22Rv1 (cell line): Measurements from ENCODE around the gene FRS3.

Experiments used
- H3K27ac ChIP-seq: fragments of 450-650 bp; 2 replicates; pipeline ENCODE4 v1.5.1; 2017
- CTCF ChIP-seq: fragments of 450-650 bp; IDR thresholded peaks from 2 replicates; pipeline ENCODE4 v1.5.1; 2017; ENCODE audit warnings: mild to moderate bottlenecking
- ZFX ChIP-seq: fragments of 450-650 bp; IDR thresholded peaks from 2 replicates; pipeline ENCODE4 v1.6.1; 2017; ENCODE audit warnings: antibody characterized with exemption, borderline replicate concordance

FRS3 gene

DNA sequence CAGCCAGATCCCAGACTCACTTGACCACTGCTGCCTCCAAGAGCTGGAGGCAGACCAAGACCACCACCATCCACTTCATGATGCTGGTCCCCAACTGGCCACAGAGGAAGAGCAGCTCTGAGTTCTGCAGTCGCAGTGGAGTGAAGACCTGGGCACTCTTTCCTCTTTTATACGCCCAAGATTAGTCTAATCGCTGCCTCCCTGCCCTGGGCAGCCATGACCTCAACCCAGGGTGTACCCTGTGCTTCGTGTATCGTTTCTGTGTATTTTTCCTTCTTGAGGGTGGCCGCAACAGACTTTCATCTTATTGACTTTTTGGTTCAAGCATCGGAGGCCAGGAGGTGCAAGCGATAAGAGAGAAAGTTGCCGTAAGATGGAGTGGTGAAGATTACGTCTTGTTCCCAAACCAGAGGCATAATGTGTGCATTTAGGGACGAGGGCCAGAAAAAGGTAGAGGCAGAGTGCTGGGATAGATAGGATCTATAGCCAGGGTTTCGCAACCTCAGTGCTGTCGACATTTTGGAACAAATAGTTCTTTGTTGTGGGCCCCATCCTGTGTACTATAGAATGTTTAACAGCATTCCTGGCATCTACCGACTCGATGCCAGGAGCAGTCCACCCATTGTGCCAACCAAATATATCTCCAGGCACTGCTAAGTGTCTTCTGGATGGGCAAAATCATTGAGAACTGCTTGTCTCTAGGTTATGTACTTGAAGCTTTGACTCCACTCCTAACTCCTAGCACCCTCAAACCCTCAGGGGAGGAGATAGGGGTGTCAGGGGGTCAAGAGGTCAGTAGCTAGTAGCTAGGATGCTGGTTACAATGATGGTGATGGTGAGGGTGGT lies 32.2 kb downstream of the FRS3 start, which contains the start of gene PGC:
PGC (minus strand) TSS at position 142 of the 846 bp plus-strand sequence; CDS start at position 79, 63 bp downstream.
- no peak for TF ChIP-seq ZFX
- peak within 1 kb of the TSS; percentile 71 for H3K27ac ChIP-seq

DNA sequence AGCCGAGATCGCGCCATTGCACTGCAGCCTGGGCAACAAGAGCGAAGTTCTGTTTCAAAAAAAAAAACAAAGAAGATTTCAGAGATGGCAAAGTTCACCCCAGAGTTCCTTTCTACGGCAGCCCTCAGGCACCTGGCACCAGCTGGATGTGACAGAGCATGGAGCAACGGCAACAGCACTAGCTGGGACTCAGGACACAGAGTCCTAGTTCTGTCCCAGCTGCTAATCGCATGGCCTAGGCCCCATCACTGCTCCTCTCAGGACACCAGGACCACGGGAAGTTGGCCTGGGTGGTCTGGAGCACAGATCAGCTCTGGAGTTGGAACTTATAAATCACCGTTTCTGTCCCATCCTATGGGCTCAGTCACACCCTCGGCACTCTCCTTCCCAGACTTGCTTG lies 33.6 kb downstream of the FRS3 start:
- H3K27ac ChIP-seq = no peak overlapping the region
- TF ChIP-seq CTCF = no peak
- TF ChIP-seq ZFX = no peak

DNA sequence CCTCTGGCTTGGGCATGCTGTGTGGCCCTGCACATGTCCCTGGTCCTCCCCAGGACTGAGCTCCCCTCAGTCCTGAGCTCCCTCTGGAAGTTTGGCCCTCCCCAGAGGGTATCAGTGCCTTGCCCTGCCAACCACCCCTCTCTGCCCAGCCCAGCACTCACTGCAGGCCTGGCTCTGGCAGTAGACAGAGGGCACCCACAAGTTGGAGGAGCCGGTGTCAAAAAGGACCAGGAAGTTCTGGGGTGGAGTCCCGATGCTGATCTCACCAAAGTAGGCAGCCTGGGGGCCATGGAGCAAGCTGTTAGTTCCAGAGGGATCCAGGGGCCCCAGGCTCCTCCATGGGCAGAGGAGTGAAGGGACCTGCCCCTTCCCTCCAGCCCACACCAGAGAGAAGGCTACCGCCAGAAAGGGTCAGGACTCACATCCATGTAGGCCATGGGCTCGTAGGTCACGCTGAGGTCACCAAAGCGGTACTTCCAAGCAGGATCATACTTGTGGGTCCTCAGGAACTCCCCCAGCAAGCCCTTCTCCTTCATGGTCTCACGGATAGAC lies 35.4 kb downstream of the FRS3 start:
- TF ChIP-seq ZFX = no peak
- no peak for TF ChIP-seq CTCF

GRCh38 chr6:41743406-41744235 lies 36.1 kb downstream of the FRS3 start:
- TF ChIP-seq CTCF (no peak), ZFX (no peak)

More for the DNA sequence above, 35.4 kb downstream of the FRS3 start:
- H3K27ac ChIP-seq = no peak overlapping the region

DNA sequence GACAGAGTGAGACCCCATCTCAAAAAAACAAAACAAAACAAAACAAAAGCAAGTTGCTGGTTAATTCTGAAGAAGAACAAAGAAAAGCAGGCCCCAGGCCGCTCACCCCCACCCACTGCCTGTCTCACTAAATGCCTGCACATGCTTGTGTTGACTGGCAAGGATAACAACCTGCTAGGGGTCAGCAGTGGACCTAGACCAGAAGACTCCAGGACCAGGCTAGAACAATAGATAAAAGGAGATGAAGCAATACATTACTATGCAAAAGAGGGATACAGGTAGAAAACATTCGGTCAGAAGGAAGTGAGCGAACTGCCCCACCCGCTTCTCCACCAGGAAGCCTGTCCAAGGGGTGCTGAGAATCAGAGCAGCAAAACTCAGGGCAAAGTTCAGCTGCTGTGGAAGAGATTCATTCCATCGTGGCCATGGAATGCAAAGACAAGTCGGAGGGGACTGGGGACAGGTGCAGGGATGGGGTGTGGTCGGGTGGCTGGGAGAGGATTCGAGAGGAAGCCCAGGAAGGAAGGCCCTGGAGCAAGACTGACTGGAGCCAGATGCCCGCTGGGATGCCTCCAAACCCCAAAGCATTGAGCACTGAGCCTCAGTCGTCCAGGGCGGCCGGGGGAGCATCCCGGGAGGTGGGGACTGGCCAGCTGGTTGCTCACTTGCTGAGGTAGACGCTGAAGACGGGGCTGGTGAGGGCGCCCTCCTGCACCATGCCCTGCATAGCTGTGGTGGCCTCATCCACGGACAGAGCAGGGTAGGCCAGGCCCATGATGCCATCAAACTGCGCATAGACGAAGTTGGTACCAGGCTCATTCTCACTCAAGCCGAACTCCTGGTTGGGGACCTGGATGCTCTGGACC lies 37.8 kb downstream of the FRS3 start:
- TF ChIP-seq ZFX = no peak
- no peak for TF ChIP-seq CTCF
- no peak overlapping the region for H3K27ac ChIP-seq

More at GRCh38 chr6:41743406-41744235, 36.1 kb downstream of the FRS3 start:
- H3K27ac ChIP-seq = no peak overlapping the region

GRCh38 chr6:41740366-41741162 lies 39.1 kb downstream of the FRS3 start:
- TF ChIP-seq ZFX = no peak
- no peak for TF ChIP-seq CTCF
- H3K27ac ChIP-seq = no peak overlapping the region
